Natural killer cell (primary cell): ENCODE measurements around the gene RPS27. TPM values are rescaled to one million over a fixed set of nuclear protein-coding genes. Genes with fewer than 3 reads are reported as not detected.
A peak's percentile ranks its signal among the peaks of the same experiment; 100 is the strongest.

Experiments used
- ATAC-seq, 3 donors: fragments of 150-1000 bp in 2 of 3; fragments of 200-7000 bp in 1 of 3; cut with Tn5 transposase; 1 replicate in 1 of 3; 2 replicates in 2 of 3; pipeline ENCODE4 v1.10.0; 2021; ENCODE audit warnings: mild to moderate bottlenecking in 2 of 3, moderate library complexity in 2 of 3
- DNase-seq, 2 donors: peaks; one replicate each; pipeline versions ENCODE4 v3.0.0 to v3.0.0-alpha.2; 2013 to 2021; ENCODE audit warnings: mixed read lengths in 1 of 2
- H3K27ac ChIP-seq: one replicate; pipeline ENCODE4 v1.5.1; 2013; ENCODE audit warnings: mild to moderate bottlenecking, low read length
- H3K27me3 ChIP-seq: one replicate; pipeline ENCODE4 v1.6.1; 2013; ENCODE audit warnings: low read length; ENCODE audit not compliant: control insufficient read depth, insufficient read depth
- H3K36me3 ChIP-seq: one replicate; pipeline ENCODE4 v1.6.1; 2013; ENCODE audit warnings: low read length; ENCODE audit not compliant: control insufficient read depth, insufficient read depth
- H3K4me1 ChIP-seq: one replicate; pipeline ENCODE4 v1.6.1; 2013; ENCODE audit warnings: low read length; ENCODE audit not compliant: control insufficient read depth, insufficient read depth
- H3K4me3 ChIP-seq: one replicate; pipeline ENCODE4 v1.5.1; 2013; ENCODE audit warnings: low read length
- H3K9me3 ChIP-seq: one replicate; pipeline ENCODE4 v1.6.1; 2013; ENCODE audit warnings: low read length; ENCODE audit not compliant: control insufficient read depth, insufficient read depth
- H3K27ac Mint-ChIP-seq, 2 donors: one replicate each; pipeline ENCODE4 v1.8.0; 2022; ENCODE audit warnings: mild to moderate bottlenecking in 2 of 2, mixed read lengths in 2 of 2, moderate library complexity in 1 of 2
- H3K27me3 Mint-ChIP-seq, 2 donors: one replicate each; pipeline ENCODE4 v1.8.0; 2022; ENCODE audit warnings: low read depth in 2 of 2, mixed read lengths in 2 of 2
- H3K36me3 Mint-ChIP-seq: one replicate; pipeline ENCODE4 v1.8.0; 2022; ENCODE audit warnings: mixed read lengths
- H3K4me1 Mint-ChIP-seq, 2 donors: one replicate each; pipeline ENCODE4 v1.8.0; 2022; ENCODE audit warnings: mixed read lengths in 2 of 2
- H3K4me3 Mint-ChIP-seq: one replicate; pipeline ENCODE4 v1.8.0; 2022; ENCODE audit warnings: mild to moderate bottlenecking, moderate library complexity, mixed read lengths
- H3K9me3 Mint-ChIP-seq, 2 donors: one replicate each; pipeline ENCODE4 v1.8.0; 2022; ENCODE audit warnings: mixed read lengths in 2 of 2
- WGBS: methylation state at CpG from one replicate; pipeline ENCODE4 v1.1.7; 2013; ENCODE audit warnings: missing lambda C conversion rate; ENCODE audit not compliant: insufficient coverage; 5-methylcytosine and 5-hydroxymethylcytosine counted together
- intact Hi-C: fragments of 100-400 bp; cut with micrococcal nuclease; formaldehyde crosslinking; loops from one replicate; pipeline ENCODE4 v1.14.2; 2022
- total RNA-seq, 4 donors: library from RNA; stranded (reverse); fragments of 120-200 nt in 1 of 4; gene quantifications; one replicate each; pipeline versions ENCODE4 v1.2.3 to v1.2.4, GENCODE V29; 2013 to 2022
- TF ChIP-seq, protein P1 (sequence below): fragments of 200-600 bp; IDR thresholded peaks from one replicate; pipeline ENCODE4 v1.8.0; 2022; ENCODE audit warnings: antibody characterized with exemption

Gene RPS27
- total RNA-seq, 3 donors from 2014 or later (not counting 1 experiment from before 2014, with no cell fraction given) = 2,073 to 2,763 (median 2,323) TPM

DNA sequence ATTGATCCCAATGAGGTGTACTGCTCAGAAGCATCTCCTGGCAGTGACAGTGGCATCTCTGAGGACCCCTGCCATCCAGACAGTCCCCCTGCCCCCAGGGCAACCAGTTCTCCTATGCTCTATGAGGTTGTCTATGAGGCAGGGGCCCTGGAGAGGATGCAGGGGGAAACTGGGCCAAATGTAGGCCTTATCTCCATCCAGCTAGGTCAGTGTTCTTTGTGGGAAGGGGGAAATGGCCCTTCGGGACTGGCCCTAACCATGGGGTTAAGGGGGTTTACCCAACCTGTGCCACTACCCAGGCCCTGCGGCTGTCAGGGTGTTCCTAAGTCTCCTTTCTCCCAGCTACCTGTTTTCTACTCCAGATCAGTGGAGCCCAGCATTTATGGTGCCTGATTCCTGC is 21.6 kb upstream of the RPS27 start:
- Histone ChIP-seq H3K27me3 (no peaks in the 10 kb centered on the region), H3K36me3 (peaks cover 10% of the 10 kb centered on the region), H3K4me1 (peaks cover 34% of the 10 kb centered on the region), H3K9me3 (no peaks in the 10 kb centered on the region), H3K27ac (no peak overlapping the region), H3K4me3 (no peak overlapping the region)
- WGBS = 54% methylated on average over 2 of the region's 2 CpGs
- no peaks in the 10 kb centered on the region for H3K9me3 Mint-ChIP-seq
- DNase-seq = no peak
- H3K4me1 Mint-ChIP-seq = peaks cover 39 to 50% of the 10 kb centered on the region in 2 donors
- H3K36me3 Mint-ChIP-seq = no peaks in the 10 kb centered on the region
- no peaks in the 10 kb centered on the region for H3K27me3 Mint-ChIP-seq
- peak overlapping the region; percentile 99 for H3K4me3 Mint-ChIP-seq
- TF ChIP-seq, protein P1, sequence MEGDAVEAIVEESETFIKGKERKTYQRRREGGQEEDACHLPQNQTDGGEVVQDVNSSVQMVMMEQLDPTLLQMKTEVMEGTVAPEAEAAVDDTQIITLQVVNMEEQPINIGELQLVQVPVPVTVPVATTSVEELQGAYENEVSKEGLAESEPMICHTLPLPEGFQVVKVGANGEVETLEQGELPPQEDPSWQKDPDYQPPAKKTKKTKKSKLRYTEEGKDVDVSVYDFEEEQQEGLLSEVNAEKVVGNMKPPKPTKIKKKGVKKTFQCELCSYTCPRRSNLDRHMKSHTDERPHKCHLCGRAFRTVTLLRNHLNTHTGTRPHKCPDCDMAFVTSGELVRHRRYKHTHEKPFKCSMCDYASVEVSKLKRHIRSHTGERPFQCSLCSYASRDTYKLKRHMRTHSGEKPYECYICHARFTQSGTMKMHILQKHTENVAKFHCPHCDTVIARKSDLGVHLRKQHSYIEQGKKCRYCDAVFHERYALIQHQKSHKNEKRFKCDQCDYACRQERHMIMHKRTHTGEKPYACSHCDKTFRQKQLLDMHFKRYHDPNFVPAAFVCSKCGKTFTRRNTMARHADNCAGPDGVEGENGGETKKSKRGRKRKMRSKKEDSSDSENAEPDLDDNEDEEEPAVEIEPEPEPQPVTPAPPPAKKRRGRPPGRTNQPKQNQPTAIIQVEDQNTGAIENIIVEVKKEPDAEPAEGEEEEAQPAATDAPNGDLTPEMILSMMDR = no peak
- intact Hi-C loops = loop anchor here (10.0 kb wide), 1 partner anchor 256 kb away; the partner anchor contains the start of gene UBAP2L
- H3K27ac Mint-ChIP-seq = peak overlapping the region; percentile 95 to 98
- ATAC-seq = no peak

DNA sequence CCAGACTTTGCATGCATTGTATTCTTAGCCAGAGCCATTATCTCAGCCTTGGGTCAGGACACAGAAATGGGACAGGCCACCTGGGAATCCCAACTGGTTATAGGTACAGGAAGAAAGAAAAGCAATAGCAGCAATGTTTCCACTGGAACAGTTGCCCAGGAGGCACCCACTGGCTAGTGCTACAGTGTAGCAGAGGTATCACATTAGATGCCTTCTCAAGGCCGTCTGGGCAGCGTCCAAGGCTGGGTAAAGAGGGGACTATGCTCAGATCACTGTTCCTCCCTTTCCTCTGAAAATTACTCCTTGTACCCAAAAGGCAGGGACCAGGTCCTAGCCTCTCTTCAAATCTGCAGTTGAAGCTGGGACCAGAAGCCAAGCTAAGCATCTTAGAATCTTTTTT is 20.2 kb upstream of the RPS27 start:
- Histone ChIP-seq H3K27ac (no peak overlapping the region), H3K9me3 (no peaks in the 10 kb centered on the region), H3K4me1 (peaks cover 30% of the 10 kb centered on the region), H3K4me3 (no peak overlapping the region), H3K27me3 (no peaks in the 10 kb centered on the region), H3K36me3 (peaks cover 21% of the 10 kb centered on the region)
- DNase-seq (no peak), ATAC-seq (no peak)
- Mint-ChIP-seq H3K27ac (no peak overlapping the region), H3K36me3 (no peaks in the 10 kb centered on the region), H3K27me3 (no peaks in the 10 kb centered on the region), H3K9me3 (no peaks in the 10 kb centered on the region), H3K4me1 (peaks cover 33 to 43% of the 10 kb centered on the region in 2 donors), H3K4me3 (no peak overlapping the region)
- intact Hi-C loops = no loop called here
- WGBS = 92% methylated on average over 2 of the region's 2 CpGs
- TF ChIP-seq, protein P1 = no peak

DNA sequence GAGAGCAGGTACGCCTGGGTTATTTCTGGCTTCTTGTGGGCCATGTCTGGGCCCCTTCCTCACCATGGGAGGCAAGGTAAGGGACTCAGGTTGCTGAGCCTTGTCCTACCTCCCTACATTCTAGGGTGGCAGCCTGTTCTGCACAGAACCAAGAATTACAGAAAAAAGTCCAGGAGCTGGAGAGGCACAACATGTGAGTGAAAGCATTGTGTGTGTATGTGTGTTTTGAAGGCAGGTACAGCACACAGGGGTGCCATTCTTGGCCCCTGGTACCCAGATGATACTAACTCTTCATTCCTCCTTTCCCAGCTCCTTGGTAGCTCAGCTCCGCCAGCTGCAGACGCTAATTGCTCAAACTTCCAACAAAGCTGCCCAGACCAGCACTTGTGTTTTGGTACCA is 17.5 kb upstream of the RPS27 start:
- TF ChIP-seq, protein P1 = no peak
- H3K4me1 Mint-ChIP-seq = peaks cover 32 to 40% of the 10 kb centered on the region in 2 donors
- H3K27me3 ChIP-seq = no peaks in the 10 kb centered on the region
- no peak overlapping the region for H3K27ac ChIP-seq
- WGBS = 97% methylated on average over 3 of the region's 3 CpGs
- H3K27ac Mint-ChIP-seq = peak overlapping the region in 1 of 2 donors; percentile 65
- DNase-seq (no peak), ATAC-seq (no peak)
- intact Hi-C loops = no loop called here
- H3K4me3 Mint-ChIP-seq = no peak overlapping the region
- H3K27me3 Mint-ChIP-seq = no peaks in the 10 kb centered on the region
- H3K9me3 ChIP-seq = no peaks in the 10 kb centered on the region
- H3K4me3 ChIP-seq = no peak overlapping the region
- peaks cover 33% of the 10 kb centered on the region for H3K4me1 ChIP-seq
- no peaks in the 10 kb centered on the region for H3K36me3 Mint-ChIP-seq
- H3K9me3 Mint-ChIP-seq = no peaks in the 10 kb centered on the region
- H3K36me3 ChIP-seq = peaks cover 26% of the 10 kb centered on the region

DNA sequence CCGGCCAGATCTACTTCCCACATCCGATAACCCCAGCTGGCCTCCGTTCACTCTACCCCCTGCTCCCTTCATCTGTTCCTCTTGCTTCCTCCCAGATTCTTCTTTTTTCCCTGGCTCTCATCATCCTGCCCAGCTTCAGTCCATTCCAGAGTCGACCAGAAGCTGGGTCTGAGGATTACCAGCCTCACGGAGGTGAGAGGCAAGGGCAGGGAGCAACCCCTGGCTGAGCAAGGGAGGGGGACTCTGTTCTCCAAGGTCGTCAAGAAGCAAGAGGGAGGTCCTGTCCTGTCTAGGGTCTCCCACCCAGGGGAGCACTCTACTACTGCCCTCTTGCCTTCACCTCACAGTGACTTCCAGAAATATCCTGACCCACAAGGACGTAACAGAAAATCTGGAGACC is 17.0 kb upstream of the RPS27 start:
- WGBS = 96% methylated on average over 7 of the region's 7 CpGs
- Mint-ChIP-seq H3K4me3 (no peak overlapping the region), H3K27me3 (no peaks in the 10 kb centered on the region), H3K27ac (peak overlapping the region in 1 of 2 donors; percentile 65), H3K4me1 (peaks cover 32 to 39% of the 10 kb centered on the region in 2 donors), H3K9me3 (no peaks in the 10 kb centered on the region), H3K36me3 (no peaks in the 10 kb centered on the region)
- Histone ChIP-seq H3K4me1 (peaks cover 28% of the 10 kb centered on the region), H3K4me3 (no peak overlapping the region), H3K9me3 (no peaks in the 10 kb centered on the region), H3K27me3 (no peaks in the 10 kb centered on the region), H3K27ac (no peak overlapping the region), H3K36me3 (peaks cover 26% of the 10 kb centered on the region)
- no peak for DNase-seq
- TF ChIP-seq, protein P1 = no peak
- intact Hi-C loops = no loop called here
- no peak for ATAC-seq
